GM12878 (cell line): ENCODE measurements around the gene ESPNL. TPM values are rescaled to one million over a fixed set of nuclear protein-coding genes. Genes with fewer than 3 reads are reported as not detected.

Experiments
- ATAC-seq: fragments of 200-7000 bp; cut with Tn5 transposase; 3 replicates; pipeline ENCODE4 v1.9.1; 2020; ENCODE audit warnings: mild to moderate bottlenecking, moderate library complexity
- BruUV-seq: library from RNA; stranded (reverse); fragments of 400-500 nt; replicated peaks from 2 replicates; lab custom pipeline; 2021; lab: Mats Ljungman, UMichigan
- CTCF ChIA-PET: fragments of 300-600 bp; sonication (Branson Sonifier 250); formaldehyde crosslinking; extraction: SDS; loops from one replicate; lab custom pipeline; 2021; ENCODE audit warnings: inconsistent platforms; lab: Yijun Ruan, JAX
- POLR2A ChIA-PET: fragments of 350-600 bp; formaldehyde crosslinking; extraction: SDS; loops from one replicate; lab custom pipeline; 2021; ENCODE audit warnings: inconsistent platforms; lab: Charles Lee
- RAD21 ChIA-PET: fragments of 300-600 bp; sonication (Branson Sonifier 250); formaldehyde crosslinking; loops from one replicate; lab custom pipeline; 2023; ENCODE audit warnings: antibody characterized with exemption; ENCODE audit not compliant: unreplicated experiment; lab: Charles Lee
- SMC1A ChIA-PET: fragments of 300-600 bp; sonication (Branson Sonifier 250); formaldehyde crosslinking; loops from one replicate; lab custom pipeline; 2023; ENCODE audit not compliant: unreplicated experiment, uncharacterized antibody; lab: Charles Lee
- DNase-seq: peaks from one replicate; pipeline ENCODE4 v3.0.0-alpha.2; 2011; ENCODE audit warnings: low read depth, low spot score
- FAIRE-seq: peaks from 3 replicates; lab custom pipeline; 2011; peaks lifted over from hg19 to GRCh38; lab: Jason Lieb, UNC
- H2AFZ ChIP-seq: 2 replicates; pipeline ENCODE4 v1.6.0; 2011; ENCODE audit warnings: low read depth, low read length, control low read depth; ENCODE audit not compliant: control insufficient read depth
- H3K27ac ChIP-seq: 2 replicates; pipeline ENCODE4 v1.5.1; 2011; ENCODE audit warnings: control low read depth; ENCODE audit not compliant: control insufficient read depth, insufficient read depth
- H3K27me3 ChIP-seq, 2 experiments: replicated peaks in 1 of 2; 2 replicates each; pipeline versions ENCODE4 v1.6.0 to v1.6.1; 2011; ENCODE audit warnings: low read length in 1 of 2; ENCODE audit not compliant: control insufficient read depth in 2 of 2, insufficient read depth in 2 of 2
- H3K36me3 ChIP-seq, 2 experiments: 2 replicates each; pipeline ENCODE4 v1.5.1; 2011; ENCODE audit warnings: low read length in 1 of 2; ENCODE audit not compliant: control insufficient read depth in 2 of 2, insufficient read depth in 2 of 2
- H3K4me1 ChIP-seq: 2 replicates; pipeline ENCODE4 v1.6.1; 2011; ENCODE audit warnings: mild to moderate bottlenecking, low read length, moderate library complexity, mixed read lengths; ENCODE audit not compliant: control insufficient read depth, insufficient read depth
- H3K4me2 ChIP-seq: 2 replicates; pipeline ENCODE4 v1.6.0; 2011; ENCODE audit warnings: control low read depth; ENCODE audit not compliant: control insufficient read depth, insufficient read depth
- H3K4me3 ChIP-seq: fragments of 200-600 bp; sonication (generic); 2 replicates; pipeline ENCODE4 v1.5.1; 2016
- H3K79me2 ChIP-seq: 2 replicates; pipeline ENCODE4 v1.6.0; 2011; ENCODE audit warnings: low read length; ENCODE audit not compliant: control insufficient read depth, insufficient read depth
- H3K9ac ChIP-seq: 2 replicates; pipeline ENCODE4 v1.8.0; 2011; ENCODE audit warnings: low read length, control low read depth, mixed read lengths; ENCODE audit not compliant: control insufficient read depth, insufficient read depth
- H3K9me3 ChIP-seq: replicated peaks from 3 replicates; pipeline ENCODE4 v1.5.1; 2011; ENCODE audit warnings: mild to moderate bottlenecking, low read length; ENCODE audit not compliant: control insufficient read depth, insufficient read depth
- H4K20me1 ChIP-seq: 2 replicates; pipeline ENCODE4 v1.6.0; 2011; ENCODE audit not compliant: control insufficient read depth, insufficient read depth
- BHLHE40 ChIP-seq, 2 experiments: fragments of 450-650 bp in 1 of 2; IDR thresholded peaks; 2 replicates each; pipeline ENCODE4 v1.6.1; 2011 to 2017; ENCODE audit warnings: low read depth in 2 of 2, borderline replicate concordance in 1 of 2, improper control_type of control experiment in 1 of 2, low read length in 1 of 2, mild to moderate bottlenecking in 1 of 2
- BRCA1 ChIP-seq: IDR thresholded peaks from 2 replicates; pipeline ENCODE4 v1.6.1; 2011; ENCODE audit warnings: low read depth, low read length, improper control_type of control experiment
- NFXL1 ChIP-seq: fragments of 450-650 bp; IDR thresholded peaks from 2 replicates; pipeline ENCODE4 v1.6.1; 2017; ENCODE audit warnings: antibody characterized with exemption, mild to moderate bottlenecking, borderline replicate concordance
- PBX3 ChIP-seq: IDR thresholded peaks from 2 replicates; pipeline ENCODE4 v1.6.1; 2011; ENCODE audit warnings: mild to moderate bottlenecking, low read depth, low read length, moderate library complexity; ENCODE audit not compliant: insufficient replicate concordance
- POLR2AphosphoS5 ChIP-seq: IDR thresholded peaks from 2 replicates; pipeline ENCODE4 v1.6.1; 2011; ENCODE audit warnings: mild to moderate bottlenecking, low read length, inconsistent platforms
- SKIL ChIP-seq: fragments of 450-650 bp; IDR thresholded peaks from 2 replicates; pipeline ENCODE4 v1.6.1; 2017; ENCODE audit warnings: mild to moderate bottlenecking, low read depth, inconsistent platforms; ENCODE audit not compliant: poor library complexity, severe bottlenecking
- SRF ChIP-seq, 2 experiments: IDR thresholded peaks; 2 replicates each; pipeline ENCODE4 v1.6.1; 2011; ENCODE audit warnings: low read depth in 2 of 2, low read length in 2 of 2, mild to moderate bottlenecking in 1 of 2, moderate library complexity in 1 of 2
- WGBS: methylation state at CpG from one replicate; pipeline ENCODE4 v1.1.6; 2016; ENCODE audit warnings: low lambda C conversion rate; ENCODE audit not compliant: insufficient replicate concordance, insufficient coverage; ENCODE audit errors: missing lambda C conversion rate; 5-methylcytosine and 5-hydroxymethylcytosine counted together
- in situ Hi-C: fragments of 300-500 bp; cut with MboI; formaldehyde crosslinking; loops from 9 replicates; pipeline ENCODE4 v1.14.3; 2018; ENCODE audit warnings: mixed read lengths
- intact Hi-C: fragments of 100-400 bp; cut with micrococcal nuclease; formaldehyde crosslinking; loops from one replicate; pipeline ENCODE4 v1.14.2; 2022; ENCODE audit not compliant: unreplicated experiment
- polyA plus RNA-seq, 11 experiments: library from polyadenylated mRNA; depleted of rRNA in 4 of 11; unstranded in 6 of 11; stranded (reverse) in 5 of 11; fragments of >200 nt; fragmentation: Nextera tagmentation in 4 of 11; fragmentation: Illumina TruSeq in 1 of 11; extraction: Ambion mirVana in 4 of 11; extraction: Trizol in 1 of 11; gene quantifications; 1 replicate in 1 of 11; 2 replicates in 10 of 11; pipeline versions ENCODE4 v1.2.1 to v1.2.3, GENCODE V29; 2011 to 2016; ENCODE audit warnings: inconsistent platforms in 2 of 11, missing spikeins in 2 of 11, low read depth in 1 of 11
- total RNA-seq, 4 experiments: library from RNA; depleted of rRNA in 3 of 4; stranded (reverse); fragments of >200 nt in 3 of 4; fragmentation: Illumina TruSeq in 1 of 4; extraction: Trizol in 1 of 4; gene quantifications; 2 replicates each; pipeline versions ENCODE4 v1.2.1 to v1.2.3, GENCODE V29; 2013 to 2021
- TF ChIP-seq, protein P1 (sequence below): IDR thresholded peaks from 2 replicates; pipeline ENCODE4 v1.6.1; 2012; ENCODE audit warnings: low read depth, low read length, improper control_type of control experiment

ESPNL gene
- total and polyA plus RNA-seq, 10 of the 15 experiments (the other 5 are each of a cell fraction or from before 2014, with no cell fraction given), result 0.05 to 0.94 (median 0.36) TPM; not detected in 3

- no peaks in the 10 kb centered on the region for H3K9me3 ChIP-seq
- H3K27ac ChIP-seq, result no peak overlapping the region
- CTCF ChIA-PET, result no interaction called here
- POLR2A ChIA-PET, result no interaction called here
- no peaks in the 10 kb centered on the region for H3K79me2 ChIP-seq
- H3K4me3 ChIP-seq, result no peak overlapping the region
- no peaks in the 10 kb centered on the region for H3K27me3 ChIP-seq
- H3K4me1 ChIP-seq, result no peaks in the 10 kb centered on the region
- SMC1A ChIA-PET, result no interaction called here
- peaks cover 1 to 2% of the 10 kb centered on the region in 2 experiments; a peak in 3 of 4 replicates for H3K36me3 ChIP-seq
- 83% methylated on average over 4 of the region's 4 CpGs for WGBS
- no peaks in the 10 kb centered on the region for H4K20me1 ChIP-seq
- DNase-seq (no peak), FAIRE-seq (no peak), ATAC-seq (no peak)
- H2AFZ ChIP-seq, result no peak overlapping the region
- in situ Hi-C loops, result no loop called here
- no peak overlapping the region for H3K9ac ChIP-seq
- intact Hi-C loops, result no loop called here
- H3K4me2 ChIP-seq, result no peak overlapping the region
- no TSS peak for BruUV-seq
- TF ChIP-seq SKIL (no peak), BHLHE40 (IDR thresholded peaks at IDR 0.05; ENCODE audit: borderline replicate concordance in 1 of 2, low read depth in 2 of 2, low read length in 1 of 2) (no peak), POLR2AphosphoS5 (no peak), BRCA1 (no peak), PBX3 (no peak), SRF (IDR thresholded peaks at IDR 0.05; ENCODE audit: low read depth in 2 of 2, low read length in 2 of 2) (no peak), NFXL1 (no peak)
- TF ChIP-seq, protein P1, sequence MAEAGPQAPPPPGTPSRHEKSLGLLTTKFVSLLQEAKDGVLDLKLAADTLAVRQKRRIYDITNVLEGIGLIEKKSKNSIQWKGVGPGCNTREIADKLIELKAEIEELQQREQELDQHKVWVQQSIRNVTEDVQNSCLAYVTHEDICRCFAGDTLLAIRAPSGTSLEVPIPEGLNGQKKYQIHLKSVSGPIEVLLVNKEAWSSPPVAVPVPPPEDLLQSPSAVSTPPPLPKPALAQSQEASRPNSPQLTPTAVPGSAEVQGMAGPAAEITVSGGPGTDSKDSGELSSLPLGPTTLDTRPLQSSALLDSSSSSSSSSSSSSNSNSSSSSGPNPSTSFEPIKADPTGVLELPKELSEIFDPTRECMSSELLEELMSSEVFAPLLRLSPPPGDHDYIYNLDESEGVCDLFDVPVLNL, result no peak
- RAD21 ChIA-PET, result no interaction called here
These were observed 9.3 kb upstream of the ESPNL start for GRCh38 chr2:238090887-238091286.
